ENCODE measurements around the gene HBA2. TPM values are rescaled to one million over a fixed set of nuclear protein-coding genes. Genes with fewer than 3 reads are reported as not detected.
"Not testable (repeated sequence)": the region's sequence is repeated elsewhere in the genome, so short reads cannot be mapped to it uniquely, and the experiment has no call there.

Gene HBA2
- total RNA-seq, 5 donors from 2014 or later (not counting 1 experiment from before 2014, with no cell fraction given) = 13.2 TPM; not detected in 4

DNA sequence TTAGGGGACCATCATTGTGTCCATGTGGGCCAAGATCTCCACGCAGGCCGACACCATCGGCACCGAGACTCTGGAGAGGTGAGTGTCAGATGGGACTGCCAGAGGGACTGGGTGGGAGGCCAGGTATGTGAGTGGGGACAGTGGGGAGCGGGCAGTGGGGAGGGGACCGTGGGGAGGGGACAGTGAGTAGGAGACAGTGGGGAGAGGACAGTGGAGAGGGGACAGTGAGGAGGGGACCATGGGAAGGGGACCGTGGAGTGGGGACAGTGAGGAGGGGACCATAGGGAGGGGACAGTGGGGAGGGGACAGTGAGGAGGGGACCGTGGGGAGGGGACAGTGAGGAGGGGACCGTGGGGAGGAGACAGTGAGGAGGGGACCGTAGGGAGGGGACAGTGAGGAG lies 9.5 kb upstream of the HBA2 start:
- no CpG with 5 or more reads among the region's 10 CpGs for WGBS (ENCODE audit: insufficient coverage)
- ATAC-seq (replicated peaks in 1 of 4); POLR2A ChIA-PET; H3K9me3 Mint-ChIP-seq; H3K9me3 ChIP-seq; H3K36me3 ChIP-seq (ENCODE audit: control insufficient read depth in 2 of 2, extremely low read depth in 1 of 2, insufficient read depth in 1 of 2, low read length in 1 of 2); H3K4me3 ChIP-seq (ENCODE audit: control insufficient read depth in 1 of 2, extremely low read depth in 1 of 2, low read length in 1 of 2); H3K4me3 Mint-ChIP-seq; CTCF ChIA-PET; H3K27ac ChIP-seq (ENCODE audit: low read length); H3K27ac Mint-ChIP-seq; H3K36me3 Mint-ChIP-seq; DNase-seq: not testable (repeated sequence)
- peaks cover 4 to 21% of the 10 kb centered on the region in 2 experiments for H3K4me1 ChIP-seq (ENCODE audit: control insufficient read depth in 1 of 2, extremely low read depth in 1 of 2, insufficient read depth in 2 of 2, low read length in 2 of 2)
- Mint-ChIP-seq H3K4me1 (peaks cover 0 to 17% (median 9%) of the 10 kb centered on the region in 3 donors), H3K27me3 (peaks cover 31 to 47% of the 10 kb centered on the region in 2 donors)
- H3K27me3 ChIP-seq (replicated peaks in 1 of 2; ENCODE audit: control insufficient read depth in 2 of 2, extremely low read depth in 1 of 2, insufficient read depth in 2 of 2, low read length in 1 of 2) = peaks cover 4 to 69% of the 10 kb centered on the region in 2 experiments

DNA sequence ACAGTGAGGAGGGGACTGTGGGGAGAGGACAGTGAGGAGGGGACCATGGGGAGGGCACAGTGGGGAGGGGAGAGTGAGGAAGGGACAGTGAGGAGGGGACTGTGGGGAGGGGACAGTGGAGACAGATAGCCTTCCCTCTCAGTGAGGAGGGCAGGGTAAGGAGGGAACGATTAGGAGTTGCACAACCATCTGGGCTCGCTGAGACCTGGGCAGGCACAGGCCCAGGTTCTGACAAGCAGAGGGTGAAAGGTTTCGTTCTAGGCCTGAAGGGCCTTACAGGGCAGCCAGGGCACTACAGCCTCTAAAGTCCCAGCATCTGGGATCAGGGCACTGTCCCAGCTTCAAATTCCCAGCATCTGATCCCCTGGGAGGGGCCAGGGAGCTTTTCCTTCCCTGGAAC lies 9.0 kb upstream of the HBA2 start:
- H3K27me3 ChIP-seq (replicated peaks in 1 of 2; ENCODE audit: control insufficient read depth in 2 of 2, extremely low read depth in 1 of 2, insufficient read depth in 2 of 2, low read length in 1 of 2) = peaks cover 6 to 75% of the 10 kb centered on the region in 2 experiments
- CTCF ChIA-PET; DNase-seq; H3K9me3 ChIP-seq; H3K27ac ChIP-seq (ENCODE audit: low read length); H3K36me3 ChIP-seq (ENCODE audit: control insufficient read depth in 2 of 2, extremely low read depth in 1 of 2, insufficient read depth in 1 of 2, low read length in 1 of 2); H3K27ac Mint-ChIP-seq; H3K36me3 Mint-ChIP-seq; POLR2A ChIA-PET; H3K4me3 ChIP-seq (ENCODE audit: control insufficient read depth in 1 of 2, extremely low read depth in 1 of 2, low read length in 1 of 2); H3K9me3 Mint-ChIP-seq; ATAC-seq (replicated peaks in 1 of 4); H3K4me3 Mint-ChIP-seq: not testable (repeated sequence)
- H3K4me1 Mint-ChIP-seq = peaks cover 0 to 17% (median 9%) of the 10 kb centered on the region in 3 donors
- peaks cover 4 to 21% of the 10 kb centered on the region in 2 experiments for H3K4me1 ChIP-seq (ENCODE audit: control insufficient read depth in 1 of 2, extremely low read depth in 1 of 2, insufficient read depth in 2 of 2, low read length in 2 of 2)
- H3K27me3 Mint-ChIP-seq = peaks cover 33 to 49% of the 10 kb centered on the region in 2 donors
- WGBS (ENCODE audit: insufficient coverage) = no CpG with 5 or more reads among the region's 3 CpGs

DNA sequence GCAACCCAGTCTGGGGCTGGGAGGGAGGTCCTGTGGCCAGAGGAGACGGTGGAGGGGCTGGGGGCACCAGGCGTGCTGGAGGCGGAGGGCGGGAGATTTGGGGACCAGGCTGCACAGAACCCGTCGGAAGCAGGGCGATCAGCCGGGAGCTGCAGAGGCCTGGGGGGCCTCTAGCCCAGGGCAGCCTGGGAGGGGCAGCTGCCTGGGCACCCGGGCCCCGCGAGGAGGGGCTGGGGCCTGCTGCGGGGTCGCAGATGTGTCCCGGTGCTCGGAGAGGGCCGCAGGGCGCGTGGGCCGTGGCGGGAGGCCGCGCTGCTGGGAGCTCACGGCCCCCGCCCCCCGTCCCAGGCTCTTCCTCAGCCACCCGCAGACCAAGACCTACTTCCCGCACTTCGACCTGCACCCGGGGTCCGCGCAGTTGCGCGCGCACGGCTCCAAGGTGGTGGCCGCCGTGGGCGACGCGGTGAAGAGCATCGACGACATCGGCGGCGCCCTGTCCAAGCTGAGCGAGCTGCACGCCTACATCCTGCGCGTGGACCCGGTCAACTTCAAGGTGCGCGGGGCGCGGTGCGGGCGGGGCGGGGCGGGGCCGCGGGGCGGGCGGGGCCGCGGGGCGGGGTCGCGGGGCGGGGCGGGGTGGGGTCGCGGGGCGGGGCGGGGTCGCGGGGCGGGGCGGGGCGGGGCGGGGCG lies 8.4 kb upstream of the HBA2 start:
- POLR2A ChIA-PET = not testable (repeated sequence)

DNA sequence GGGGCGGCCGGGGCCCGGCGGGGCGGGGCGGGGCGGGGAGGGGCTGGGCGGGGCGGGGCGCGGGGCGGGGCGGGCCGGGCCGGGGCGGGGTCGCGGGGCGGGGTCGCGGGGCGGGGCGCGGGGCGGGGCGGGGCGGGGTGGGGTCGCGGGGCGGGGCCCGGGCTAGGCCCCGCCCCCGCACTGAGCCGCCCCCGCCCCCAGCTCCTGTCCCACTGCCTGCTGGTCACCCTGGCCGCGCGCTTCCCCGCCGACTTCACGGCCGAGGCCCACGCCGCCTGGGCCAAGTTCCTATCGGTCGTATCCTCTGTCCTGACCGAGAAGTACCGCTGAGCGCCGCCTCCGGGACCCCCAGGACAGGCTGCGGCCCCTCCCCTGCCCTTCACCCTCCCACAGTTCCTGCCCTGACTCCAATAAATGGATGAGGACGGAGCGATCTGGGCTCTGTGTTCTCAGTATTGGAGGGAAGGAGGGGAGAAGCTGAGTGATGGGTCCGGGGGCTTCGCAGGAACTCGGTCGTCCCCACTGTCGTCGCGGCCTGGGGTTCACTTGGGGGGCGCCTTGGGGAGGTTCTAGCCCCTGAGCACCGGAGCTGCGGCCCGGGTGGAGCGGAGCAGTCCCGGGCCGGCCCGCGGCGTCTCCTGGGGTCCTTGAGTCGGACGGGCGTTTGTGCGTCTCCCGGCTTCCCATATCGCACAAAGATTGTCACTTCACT lies 7.7 kb upstream of the HBA2 start:
- H3K27me3 ChIP-seq (replicated peaks in 1 of 2; ENCODE audit: control insufficient read depth in 2 of 2, extremely low read depth in 1 of 2, insufficient read depth in 2 of 2, low read length in 1 of 2) = peaks cover 6 to 75% of the 10 kb centered on the region in 2 experiments
- POLR2A ChIA-PET = no interaction called here
- no peak for DNase-seq

More for the DNA sequence above, 8.4 kb upstream of the HBA2 start:
- WGBS (ENCODE audit: insufficient coverage) = no CpG with 5 or more reads among the region's 80 CpGs
- peaks cover 33 to 52% of the 10 kb centered on the region in 2 donors for H3K27me3 Mint-ChIP-seq
- H3K27ac Mint-ChIP-seq; H3K9me3 Mint-ChIP-seq; H3K36me3 Mint-ChIP-seq; DNase-seq; H3K27ac ChIP-seq (ENCODE audit: low read length); CTCF ChIA-PET; H3K4me3 ChIP-seq (ENCODE audit: control insufficient read depth in 1 of 2, extremely low read depth in 1 of 2, low read length in 1 of 2); H3K9me3 ChIP-seq; H3K4me3 Mint-ChIP-seq; H3K36me3 ChIP-seq (ENCODE audit: control insufficient read depth in 2 of 2, extremely low read depth in 1 of 2, insufficient read depth in 1 of 2, low read length in 1 of 2): not testable (repeated sequence)
- H3K4me1 Mint-ChIP-seq = peaks cover 0 to 17% (median 9%) of the 10 kb centered on the region in 3 donors
- peak in 3 of 4 experiments; percentile 13 to 40 (median 26) for ATAC-seq (replicated peaks in 1 of 4)
- Histone ChIP-seq H3K4me1 (ENCODE audit: control insufficient read depth in 1 of 2, extremely low read depth in 1 of 2, insufficient read depth in 2 of 2, low read length in 2 of 2) (peaks cover 4 to 21% of the 10 kb centered on the region in 2 experiments), H3K27me3 (replicated peaks in 1 of 2; ENCODE audit: control insufficient read depth in 2 of 2, extremely low read depth in 1 of 2, insufficient read depth in 2 of 2, low read length in 1 of 2) (peaks cover 6 to 76% of the 10 kb centered on the region in 2 experiments)

DNA sequence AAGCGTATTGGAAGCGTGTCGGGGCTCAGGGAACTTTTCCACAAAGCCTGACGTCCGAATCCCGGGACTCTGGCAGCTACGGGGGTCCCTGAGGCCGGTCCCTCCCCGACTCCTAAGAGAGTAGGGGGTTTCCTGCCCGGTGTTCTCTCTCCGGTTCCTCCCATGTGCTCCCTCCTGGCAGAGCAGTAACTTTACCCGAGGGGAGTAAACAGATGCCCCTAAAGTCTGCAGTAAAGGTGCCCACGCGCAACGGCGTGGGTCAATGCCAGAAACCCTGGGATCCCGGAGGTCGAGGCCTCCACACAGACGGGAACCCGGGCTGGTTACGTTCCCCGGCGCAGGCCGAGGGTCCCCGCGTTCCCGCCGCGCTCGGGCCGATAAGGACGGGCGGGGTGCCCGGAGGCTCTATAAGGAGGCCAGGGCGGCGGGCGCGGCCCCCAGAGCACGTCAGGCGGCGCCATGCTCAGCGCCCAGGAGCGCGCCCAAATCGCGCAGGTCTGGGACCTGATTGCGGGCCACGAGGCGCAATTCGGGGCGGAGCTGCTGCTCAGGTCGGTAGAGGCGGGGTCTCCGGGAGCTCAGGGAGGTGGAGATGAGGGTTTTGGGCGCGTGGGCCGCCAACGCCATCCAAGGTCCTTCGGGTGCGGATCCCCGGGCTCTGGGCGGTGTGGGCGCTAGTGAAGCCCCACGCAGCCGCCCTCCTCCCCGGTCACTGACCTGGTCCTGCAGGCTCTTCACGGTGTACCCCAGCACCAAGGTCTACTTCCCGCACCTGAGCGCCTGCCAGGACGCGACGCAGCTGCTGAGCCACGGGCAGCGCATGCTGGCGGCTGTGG lies 6.9 kb upstream of the HBA2 start, which contains the start of gene HBM:
HBM (plus strand) TSS at position 440 of the 836 bp plus-strand sequence; CDS start at position 460, 20 bp downstream.
- Mint-ChIP-seq H3K27me3 (peaks cover 36 to 58% of the 10 kb centered on the region in 2 donors), H3K9me3 (no peaks in the 10 kb centered on the region), H3K36me3 (no peaks in the 10 kb centered on the region), H3K27ac (no peak within 1 kb of the TSS), H3K4me1 (peaks cover 0 to 17% (median 9%) of the 10 kb centered on the region in 3 donors), H3K4me3 (peak within 1 kb of the TSS; percentile 28 to 65 (median 34))
- CTCF ChIA-PET = interaction anchor here in 1 of 2 donors (0.5 kb wide), 1 partner anchor 422 kb away, joined by 4 read pairs; no protein-coding TSS in a partner anchor
- Histone ChIP-seq H3K27me3 (replicated peaks in 1 of 2; ENCODE audit: control insufficient read depth in 2 of 2, extremely low read depth in 1 of 2, insufficient read depth in 2 of 2, low read length in 1 of 2) (peaks cover 7 to 77% of the 10 kb centered on the region in 2 experiments), H3K9me3 (no peaks in the 10 kb centered on the region), H3K36me3 (ENCODE audit: control insufficient read depth in 2 of 2, extremely low read depth in 1 of 2, insufficient read depth in 1 of 2, low read length in 1 of 2) (no peaks in the 10 kb centered on the region), H3K4me1 (ENCODE audit: control insufficient read depth in 1 of 2, extremely low read depth in 1 of 2, insufficient read depth in 2 of 2, low read length in 2 of 2) (peaks cover 4 to 21% of the 10 kb centered on the region in 2 experiments), H3K4me3 (ENCODE audit: control insufficient read depth in 1 of 2, extremely low read depth in 1 of 2, low read length in 1 of 2) (peak within 1 kb of the TSS in 1 of 2 donors; percentile 53), H3K27ac (ENCODE audit: low read length) (no peak within 1 kb of the TSS)
- ATAC-seq (replicated peaks in 1 of 4) (peak; percentile 27 to 53 (median 40)), DNase-seq (peak in 3 of 35 experiments; percentile 9 to 29 (median 23))
- POLR2A ChIA-PET = interaction anchor here in 1 of 2 donors (0.6 kb wide), 1 partner anchor 78 kb away, joined by 4 read pairs; no protein-coding TSS in a partner anchor
- 2% methylated on average over 71 of the region's 75 CpGs for WGBS (ENCODE audit: insufficient coverage)

More for the DNA sequence above, 7.7 kb upstream of the HBA2 start:
- Histone ChIP-seq H3K27ac (ENCODE audit: low read length) (no peak overlapping the region), H3K4me1 (ENCODE audit: control insufficient read depth in 1 of 2, extremely low read depth in 1 of 2, insufficient read depth in 2 of 2, low read length in 2 of 2) (peaks cover 4 to 21% of the 10 kb centered on the region in 2 experiments), H3K9me3 (no peaks in the 10 kb centered on the region), H3K36me3 (ENCODE audit: control insufficient read depth in 2 of 2, extremely low read depth in 1 of 2, insufficient read depth in 1 of 2, low read length in 1 of 2) (no peaks in the 10 kb centered on the region), H3K4me3 (ENCODE audit: control insufficient read depth in 1 of 2, extremely low read depth in 1 of 2, low read length in 1 of 2) (peak overlapping the region in 1 of 2 donors; percentile 53)
- CTCF ChIA-PET = no interaction called here
- Mint-ChIP-seq H3K9me3 (no peaks in the 10 kb centered on the region), H3K36me3 (no peaks in the 10 kb centered on the region), H3K4me1 (peaks cover 0 to 17% (median 9%) of the 10 kb centered on the region in 3 donors), H3K27me3 (peaks cover 30 to 52% of the 10 kb centered on the region in 2 donors), H3K4me3 (peak overlapping the region in 1 of 3 donors; percentile 65), H3K27ac (no peak overlapping the region)
- ATAC-seq (replicated peaks in 1 of 4) = peak in 1 of 4 experiments; percentile 35
- 10% methylated on average over 35 of the region's 77 CpGs for WGBS (ENCODE audit: insufficient coverage)

Measured in T-cell (primary cell).